Placental epithelial cell (primary cell): ENCODE measurements around the gene YY2. TPM values are rescaled to one million over a fixed set of nuclear protein-coding genes. Genes with fewer than 3 reads are reported as not detected.

Source experiments
- small RNA-seq: library from RNA; depleted of rRNA; stranded (forward); fragments of <200 nt; gene quantifications from one replicate; pipeline ENCODE3, GENCODE V24; 2012
- total RNA-seq: library from RNA; depleted of rRNA; stranded (reverse); fragments of >200 nt; gene quantifications from 2 replicates; pipeline ENCODE4 v1.2.3, GENCODE V29; 2012

YY2 gene
- total RNA-seq = 0.98 and 1.6 TPM in 2 replicates

DNA sequence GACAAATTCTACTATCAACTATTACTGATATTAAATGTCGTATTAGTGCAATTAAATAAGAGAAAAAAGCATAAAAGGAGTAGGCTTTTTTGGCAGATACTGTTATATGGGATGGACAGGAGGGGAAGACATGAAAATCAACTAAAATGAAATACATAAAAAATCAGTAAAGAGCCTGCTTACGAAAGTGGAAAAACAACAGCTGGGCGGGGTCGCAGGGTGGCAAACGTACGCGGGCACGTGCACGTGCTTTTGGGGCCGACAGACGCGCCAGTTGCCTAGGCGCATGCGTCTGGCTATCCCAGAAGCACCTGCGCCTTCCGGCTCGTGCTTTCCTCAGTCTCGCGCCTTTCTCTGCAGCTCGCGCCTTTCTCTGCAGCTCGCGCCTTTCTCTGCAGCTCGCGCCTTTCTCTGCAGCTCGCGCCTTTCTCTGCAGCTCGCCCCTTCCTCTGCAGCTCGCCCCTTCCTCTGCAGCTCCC, at the start of gene YY2:
Gene YY2, plus strand, starts transcription at position 51 of the 479 bp plus-strand sequence. CDS start 498 bp downstream, outside the sequence.

DNA sequence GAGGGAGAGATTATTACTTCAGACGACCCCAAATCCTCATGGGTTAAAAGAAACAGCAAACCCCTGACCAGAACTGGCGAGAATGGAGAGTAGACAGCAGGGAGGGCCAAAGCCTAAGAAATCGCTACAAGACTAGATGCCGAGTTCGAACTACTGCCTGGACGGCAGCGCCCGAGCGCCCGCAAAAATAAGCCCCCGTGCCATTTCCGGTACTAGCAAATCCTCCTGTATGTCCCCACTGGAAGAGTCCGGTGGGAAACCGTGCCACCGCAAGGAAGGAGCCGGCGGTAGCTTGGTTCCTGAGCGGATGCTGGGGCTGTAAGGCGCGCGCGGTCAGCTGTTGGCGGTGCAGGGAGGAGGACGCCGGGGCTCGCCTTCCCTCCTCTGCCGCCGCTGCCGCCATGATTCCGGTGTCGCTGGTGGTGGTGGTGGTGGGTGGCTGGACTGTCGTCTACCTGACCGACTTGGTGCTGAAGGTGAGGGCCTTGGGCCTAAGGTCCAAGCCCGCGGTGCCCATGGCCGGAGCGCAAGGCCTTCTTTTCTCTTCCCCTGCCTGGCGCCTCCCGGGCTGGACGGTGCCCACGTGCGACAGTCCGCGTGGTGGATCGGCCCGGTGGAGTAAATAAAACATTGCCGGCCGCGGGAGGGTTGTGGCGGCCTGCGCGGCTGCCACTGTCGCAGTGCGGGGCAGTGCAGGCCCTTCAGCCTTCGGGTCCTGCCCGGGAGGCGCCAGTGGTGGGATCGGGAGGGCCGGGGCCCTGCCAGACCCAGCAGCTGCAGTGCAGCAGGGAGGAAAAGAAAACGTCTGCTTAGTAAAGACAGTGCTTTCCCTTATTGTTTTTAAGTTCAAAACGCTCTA, 16.2 kb upstream of the YY2 start, which contains the start of gene MBTPS2:
Gene MBTPS2, plus strand, starts transcription at position 284 of the 859 bp plus-strand sequence. Its CDS starts 118 bp downstream, at position 402.

Small RNA genes within 50 kb of the gene (small RNA-seq; reads per million reads assigned to genes)
- not detected for gene U73479.1

Other genes starting within 250 kb of the YY2 start
- gene KLHL34, start 197.7 kb upstream of the YY2 start, total RNA-seq = 0.79 and 2.0 TPM in 2 replicates
- gene SMPX, start 97.9 kb upstream of the YY2 start, total RNA-seq = not detected in 2 replicates
- 5.1 and 8.8 TPM in 2 replicates for gene MBTPS2, start 16.4 kb upstream of the YY2 start, total RNA-seq
- 141 and 221 TPM in 2 replicates for gene SMS, start 84.7 kb downstream of the YY2 start, total RNA-seq
- gene PHEX, start 176.3 kb downstream of the YY2 start, total RNA-seq = 0.65 and 1.2 TPM in 2 replicates